Activated B cell treated with CpG ODN at 0.5 μM for 24 hours (primary cell): Measurements from ENCODE around the gene MYBPC1. TPM values are rescaled to one million over a fixed set of nuclear protein-coding genes. Genes with fewer than 3 reads are reported as not detected.
"Not testable (repeated sequence)": the region's sequence is repeated elsewhere in the genome, so short reads cannot be mapped to it uniquely, and the experiment has no call there.

Source experiments
- ATAC-seq: fragments of 200-7000 bp; cut with Tn5 transposase; one replicate; pipeline ENCODE4 v1.10.0; 2021; ENCODE audit warnings: low read depth, mild to moderate bottlenecking, moderate library complexity
- CTCF ChIA-PET: fragments of 350-600 bp; sonication (Branson Sonifier 250); formaldehyde crosslinking; loops from one replicate; lab custom pipeline; 2021; ENCODE audit warnings: antibody characterized with exemption; lab: Charles Lee
- POLR2A ChIA-PET: fragments of 350-600 bp; sonication (Branson Sonifier 250); formaldehyde crosslinking; loops from one replicate; lab custom pipeline; 2021; ENCODE audit warnings: antibody characterized with exemption; lab: Charles Lee
- DNase-seq: peaks from one replicate; pipeline ENCODE4 v3.0.0; 2022
- H3K27ac Mint-ChIP-seq: one replicate; pipeline ENCODE4 v1.8.0; 2020; ENCODE audit warnings: mixed read lengths
- H3K27me3 Mint-ChIP-seq: one replicate; pipeline ENCODE4 v1.8.0; 2021; ENCODE audit warnings: mixed read lengths
- H3K36me3 Mint-ChIP-seq: one replicate; pipeline ENCODE4 v1.8.0; 2021; ENCODE audit warnings: low read depth, mixed read lengths
- H3K4me1 Mint-ChIP-seq: one replicate; pipeline ENCODE4 v1.8.0; 2021; ENCODE audit warnings: mixed read lengths
- H3K4me3 Mint-ChIP-seq: one replicate; pipeline ENCODE4 v1.8.0; 2020; ENCODE audit warnings: mild to moderate bottlenecking, mixed read lengths
- H3K9me3 Mint-ChIP-seq: one replicate; pipeline ENCODE4 v1.8.0; 2020; ENCODE audit warnings: mixed read lengths
- CTCF ChIP-seq: fragments of 200-600 bp; IDR thresholded peaks from one replicate; pipeline ENCODE4 v1.8.0; 2022; ENCODE audit warnings: antibody characterized with exemption, mild to moderate bottlenecking
- intact Hi-C: fragments of 100-400 bp; cut with micrococcal nuclease; formaldehyde crosslinking; loops from one replicate; pipeline ENCODE4 v1.15.1; 2024
- total RNA-seq: library from RNA; stranded (reverse); gene quantifications from 2 replicates; pipeline ENCODE4 v1.2.3, GENCODE V29; 2022

Gene MYBPC1
- not detected in 2 replicates for total RNA-seq

- DNase-seq (no peak), ATAC-seq (no peak)
- Mint-ChIP-seq H3K4me1 (no peaks in the 10 kb centered on the region), H3K4me3 (no peak within 1 kb of the TSS), H3K9me3 (no peaks in the 10 kb centered on the region), H3K36me3 (no peaks in the 10 kb centered on the region), H3K27ac (no peak within 1 kb of the TSS), H3K27me3 (no peaks in the 10 kb centered on the region)
- ChIA-PET CTCF (interaction anchor here (1.3 kb wide), 1 partner anchor 165 kb away, joined by 3 read pairs; no protein-coding TSS in a partner anchor), POLR2A (no interaction called here)
- intact Hi-C loops = no loop called here
- no peak for TF ChIP-seq CTCF
These were observed at the start of gene MYBPC1 for GRCh38 chr12:101594700-101595099. Gene MYBPC1 (plus strand): TSS chr12:101594971. CDS start chr12:101595071, 100 bp downstream.

- intact Hi-C loops = no loop called here
- H3K27me3 Mint-ChIP-seq = peaks cover 8% of the 10 kb centered on the region
- no peak overlapping the region for H3K4me3 Mint-ChIP-seq
- H3K36me3 Mint-ChIP-seq = no peaks in the 10 kb centered on the region
- H3K27ac Mint-ChIP-seq = no peak overlapping the region
- H3K9me3 Mint-ChIP-seq = peaks cover 3% of the 10 kb centered on the region
- ATAC-seq (no peak), DNase-seq (no peak)
- H3K4me1 Mint-ChIP-seq = no peaks in the 10 kb centered on the region
- ChIA-PET CTCF (no interaction called here), POLR2A (no interaction called here)
- no peak for TF ChIP-seq CTCF
These were observed 43.2 kb upstream of the MYBPC1 start for GRCh38 chr12:101551362-101552114.

- Mint-ChIP-seq H3K27ac (no peak overlapping the region), H3K9me3 (peaks cover 3% of the 10 kb centered on the region), H3K4me3 (no peak overlapping the region), H3K36me3 (no peaks in the 10 kb centered on the region), H3K4me1 (no peaks in the 10 kb centered on the region), H3K27me3 (peaks cover 8% of the 10 kb centered on the region)
- DNase-seq (no peak), ATAC-seq (no peak)
- intact Hi-C loops = no loop called here
- ChIA-PET POLR2A (no interaction called here), CTCF (interaction anchor here (0.8 kb wide), 1 partner anchor 62 kb away, joined by 3 read pairs; no protein-coding TSS in a partner anchor)
- no peak for TF ChIP-seq CTCF
These were observed 42.5 kb upstream of the MYBPC1 start for GRCh38 chr12:101552277-101552676.

- ChIA-PET CTCF (no interaction called here), POLR2A (no interaction called here)
- no peak for TF ChIP-seq CTCF
- Mint-ChIP-seq H3K4me3 (no peak overlapping the region), H3K27me3 (peaks cover 8% of the 10 kb centered on the region), H3K4me1 (no peaks in the 10 kb centered on the region), H3K9me3 (no peaks in the 10 kb centered on the region), H3K36me3 (no peaks in the 10 kb centered on the region), H3K27ac (no peak overlapping the region)
- intact Hi-C loops = no loop called here
- DNase-seq (no peak), ATAC-seq (no peak)
These were observed 37.7 kb upstream of the MYBPC1 start for GRCh38 chr12:101557094-101557493.

- H3K9me3 Mint-ChIP-seq, POLR2A ChIA-PET, H3K27ac Mint-ChIP-seq, H3K4me1 Mint-ChIP-seq, CTCF ChIA-PET, H3K36me3 Mint-ChIP-seq, ATAC-seq, intact Hi-C loops, H3K4me3 Mint-ChIP-seq, DNase-seq, H3K27me3 Mint-ChIP-seq: not testable (repeated sequence)
These were observed 36.0 kb upstream of the MYBPC1 start for GRCh38 chr12:101558726-101559125.
